GM12878 (cell line): ENCODE data around the gene TRAPPC3. TPM values are rescaled to one million over a fixed set of nuclear protein-coding genes. Genes with fewer than 3 reads are reported as not detected.

Experiments used
- ASH2L ChIP-seq: fragments of 300-600, 200-600 bp; sonication (generic); IDR thresholded peaks from 2 replicates; pipeline ENCODE4 v1.6.1; 2017; ENCODE audit warnings: low read depth, mild to moderate bottlenecking, borderline replicate concordance
- BHLHE40 ChIP-seq, 2 experiments: fragments of 450-650 bp in 1 of 2; IDR thresholded peaks; 2 replicates each; pipeline ENCODE4 v1.6.1; 2011 to 2017; ENCODE audit warnings: low read depth in 2 of 2, borderline replicate concordance in 1 of 2, improper control_type of control experiment in 1 of 2, low read length in 1 of 2, mild to moderate bottlenecking in 1 of 2
- CTCF ChIP-seq, 3 experiments: IDR thresholded peaks in 2 of 3; conservative IDR thresholded peaks in 1 of 3; 2 replicates each; pipeline ENCODE4 v1.5.1; 2011; ENCODE audit warnings: low read depth in 3 of 3, low read length in 3 of 3, mild to moderate bottlenecking in 3 of 3, control low read depth in 2 of 3, moderate library complexity in 2 of 3, inconsistent platforms in 1 of 3, mixed read lengths in 1 of 3; ENCODE audit not compliant: control insufficient read depth in 2 of 3, insufficient read depth in 1 of 3; ENCODE audit errors: extremely low read depth in 1 of 3
- CUX1 ChIP-seq: IDR thresholded peaks from 2 replicates; pipeline ENCODE4 v1.6.1; 2012; ENCODE audit warnings: improper control_type of control experiment, low read depth, low read length; ENCODE audit not compliant: insufficient replicate concordance
- DPF2 ChIP-seq: fragments of 450-650 bp; IDR thresholded peaks from 2 replicates; pipeline ENCODE4 v1.6.1; 2017; ENCODE audit warnings: mild to moderate bottlenecking
- EED ChIP-seq: sonication (generic); IDR thresholded peaks from 2 replicates; pipeline ENCODE4 v1.6.1; 2016; ENCODE audit warnings: antibody characterized with exemption, low read depth
- FOS ChIP-seq: IDR thresholded peaks from 3 replicates; pipeline ENCODE4 v1.6.1; 2011; ENCODE audit warnings: borderline replicate concordance; ENCODE audit not compliant: insufficient read length; ENCODE audit errors: extremely low read depth
- GATAD2B ChIP-seq: fragments of 450-650 bp; conservative IDR thresholded peaks from 2 replicates; pipeline ENCODE4 v1.6.1; 2017; ENCODE audit warnings: low read depth, mild to moderate bottlenecking, moderate library complexity
- MAX ChIP-seq: IDR thresholded peaks from 2 replicates; pipeline ENCODE4 v1.6.1; 2012; ENCODE audit warnings: low read depth, low read length, improper control_type of control experiment
- MYC ChIP-seq: IDR thresholded peaks from 2 replicates; pipeline ENCODE4 v1.6.1; 2011; ENCODE audit warnings: mild to moderate bottlenecking, low read length, moderate library complexity, inconsistent platforms; ENCODE audit not compliant: insufficient read depth, insufficient replicate concordance, insufficient read length, severe bottlenecking
- NKRF ChIP-seq: fragments of 450-650 bp; conservative IDR thresholded peaks from 2 replicates; pipeline ENCODE4 v1.6.1; 2017; ENCODE audit warnings: mild to moderate bottlenecking, moderate library complexity
- RUNX3 ChIP-seq: IDR thresholded peaks from 2 replicates; pipeline ENCODE4 v1.6.1; 2012; ENCODE audit warnings: low read length, inconsistent platforms
- SMARCA5 ChIP-seq: fragments of 450-650 bp; IDR thresholded peaks from 2 replicates; pipeline ENCODE4 v1.6.1; 2017; ENCODE audit warnings: mild to moderate bottlenecking
- SPI1 ChIP-seq: IDR thresholded peaks from 2 replicates; pipeline ENCODE4 v1.6.1; 2011; ENCODE audit warnings: low read depth, mild to moderate bottlenecking, low read length, moderate library complexity, borderline replicate concordance; ENCODE audit not compliant: insufficient read depth
- SREBF2 ChIP-seq: IDR thresholded peaks from 2 replicates; pipeline ENCODE4 v1.6.1; 2012; ENCODE audit warnings: mild to moderate bottlenecking, low read length
- TCF3 ChIP-seq: IDR thresholded peaks from 2 replicates; pipeline ENCODE4 v1.6.1; 2012; ENCODE audit warnings: low read depth, mild to moderate bottlenecking, low read length, borderline replicate concordance; ENCODE audit not compliant: insufficient read depth
- ZNF24 ChIP-seq: fragments of 450-650 bp; IDR thresholded peaks from 2 replicates; pipeline ENCODE4 v1.6.1; 2017; ENCODE audit warnings: antibody characterized with exemption, mild to moderate bottlenecking
- polyA plus RNA-seq, 11 experiments: library from polyadenylated mRNA; depleted of rRNA in 4 of 11; unstranded in 6 of 11; stranded (reverse) in 5 of 11; fragments of >200 nt; fragmentation: Nextera tagmentation in 4 of 11; fragmentation: Illumina TruSeq in 1 of 11; extraction: Ambion mirVana in 4 of 11; extraction: Trizol in 1 of 11; gene quantifications; 1 replicate in 1 of 11; 2 replicates in 10 of 11; pipeline versions ENCODE4 v1.2.1 to v1.2.3, GENCODE V29; 2011 to 2016; ENCODE audit warnings: inconsistent platforms in 2 of 11, missing spikeins in 2 of 11, low read depth in 1 of 11
- total RNA-seq, 4 experiments: library from RNA; depleted of rRNA in 3 of 4; stranded (reverse); fragments of >200 nt in 3 of 4; fragmentation: Illumina TruSeq in 1 of 4; extraction: Trizol in 1 of 4; gene quantifications; 2 replicates each; pipeline versions ENCODE4 v1.2.1 to v1.2.3, GENCODE V29; 2013 to 2021

TRAPPC3 gene
- total and polyA plus RNA-seq, 10 of the 15 experiments (the other 5 are each of a cell fraction or from before 2014, with no cell fraction given): 14.7 to 122 (median 70.5) TPM

- peak; percentile 33; the same call in 1 of the 2 replicates for TF ChIP-seq SPI1
- peak; percentile 86 for TF ChIP-seq RUNX3
- peak; percentile 77 for TF ChIP-seq TCF3
- no peak for TF ChIP-seq FOS
- TF ChIP-seq SREBF2: 0 out of 2 replicates have a peak, but pooled peaks have one; percentile 24
- no peak for TF ChIP-seq CUX1
- peak; percentile 97 to 99 (median 98) for TF ChIP-seq CTCF (IDR thresholded peaks at IDR 0.05 in 2 of 3, conservative IDR thresholded peaks at IDR 0.05 in 1 of 3; ENCODE audit: control insufficient read depth in 2 of 3, extremely low read depth in 1 of 3, insufficient read depth in 1 of 3, low read depth in 3 of 3, low read length in 3 of 3)
- TF ChIP-seq DPF2: peak; percentile 74
- peak; percentile 71 for TF ChIP-seq EED
- TF ChIP-seq ZNF24: peak; percentile 81
- TF ChIP-seq ASH2L: peak; percentile 97; the same call in 1 of the 2 replicates
- TF ChIP-seq NKRF: peak; percentile 98
- peak; percentile 89 for TF ChIP-seq GATAD2B
- TF ChIP-seq MAX: peak; percentile 63
- TF ChIP-seq MYC: peak; percentile 73
- peak; percentile 97 for TF ChIP-seq SMARCA5
- peak; percentile 40 to 83; a peak in 3 of 4 replicates for TF ChIP-seq BHLHE40 (IDR thresholded peaks at IDR 0.05; ENCODE audit: borderline replicate concordance in 1 of 2, low read depth in 2 of 2, low read length in 1 of 2)
Measured at GRCh38 chr1:36088577-36089392, 60.5 kb downstream of the TRAPPC3 start, which contains the start of gene ADPRS (continued).
